Measurements from ENCODE around the gene KRTAP19-6. TPM values are rescaled to one million over a fixed set of nuclear protein-coding genes. Genes with fewer than 3 reads are reported as not detected.
A peak's percentile ranks its signal among the peaks of the same experiment; 100 is the strongest.
"Not testable (repeated sequence)": the region's sequence is repeated elsewhere in the genome, so short reads cannot be mapped to it uniquely, and the experiment has no call there.

KRTAP19-6 gene
- total RNA-seq, 1 donor from 2014 or later, result not detected

DNA sequence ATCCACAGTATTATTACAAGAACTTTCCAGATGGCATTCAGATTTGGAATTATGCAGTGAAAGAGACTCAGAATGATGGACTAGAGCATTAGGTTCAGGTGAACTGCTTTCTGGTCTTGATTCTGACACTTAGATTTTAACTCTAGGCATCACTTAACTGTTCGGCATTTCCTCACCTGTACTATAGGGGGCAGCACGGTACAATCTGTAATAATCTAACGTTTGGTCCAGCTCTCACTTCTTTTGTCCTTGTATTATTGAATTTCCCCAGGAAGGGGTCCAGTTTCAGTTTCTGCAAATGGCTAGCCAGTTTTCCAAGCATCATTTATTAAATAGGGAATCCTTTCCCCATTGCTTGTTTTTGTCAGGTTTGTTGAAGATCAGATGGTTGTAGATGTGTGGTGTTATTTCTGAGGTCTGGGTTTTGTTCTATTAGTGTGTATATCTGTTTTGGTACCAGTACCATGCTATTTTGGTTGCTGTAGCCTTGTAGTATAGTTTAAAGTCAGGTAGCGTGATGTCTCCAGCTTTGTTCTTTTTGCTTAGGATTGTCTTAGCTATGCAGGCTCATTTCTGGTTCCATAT is 36.0 kb downstream of the KRTAP19-6 start:
- DNase-seq (ENCODE audit: extremely low spot score, unreplicated experiment); H3K36me3 Mint-ChIP-seq (ENCODE audit: unreplicated experiment); H3K4me1 Mint-ChIP-seq (ENCODE audit: unreplicated experiment); H3K27me3 Mint-ChIP-seq (ENCODE audit: unreplicated experiment); H3K4me3 Mint-ChIP-seq (ENCODE audit: unreplicated experiment); H3K27ac Mint-ChIP-seq (ENCODE audit: unreplicated experiment): not testable (repeated sequence)
- peaks cover 13% of the 10 kb centered on the region for H3K9me3 Mint-ChIP-seq (ENCODE audit: unreplicated experiment)
- TF ChIP-seq, protein P1, sequence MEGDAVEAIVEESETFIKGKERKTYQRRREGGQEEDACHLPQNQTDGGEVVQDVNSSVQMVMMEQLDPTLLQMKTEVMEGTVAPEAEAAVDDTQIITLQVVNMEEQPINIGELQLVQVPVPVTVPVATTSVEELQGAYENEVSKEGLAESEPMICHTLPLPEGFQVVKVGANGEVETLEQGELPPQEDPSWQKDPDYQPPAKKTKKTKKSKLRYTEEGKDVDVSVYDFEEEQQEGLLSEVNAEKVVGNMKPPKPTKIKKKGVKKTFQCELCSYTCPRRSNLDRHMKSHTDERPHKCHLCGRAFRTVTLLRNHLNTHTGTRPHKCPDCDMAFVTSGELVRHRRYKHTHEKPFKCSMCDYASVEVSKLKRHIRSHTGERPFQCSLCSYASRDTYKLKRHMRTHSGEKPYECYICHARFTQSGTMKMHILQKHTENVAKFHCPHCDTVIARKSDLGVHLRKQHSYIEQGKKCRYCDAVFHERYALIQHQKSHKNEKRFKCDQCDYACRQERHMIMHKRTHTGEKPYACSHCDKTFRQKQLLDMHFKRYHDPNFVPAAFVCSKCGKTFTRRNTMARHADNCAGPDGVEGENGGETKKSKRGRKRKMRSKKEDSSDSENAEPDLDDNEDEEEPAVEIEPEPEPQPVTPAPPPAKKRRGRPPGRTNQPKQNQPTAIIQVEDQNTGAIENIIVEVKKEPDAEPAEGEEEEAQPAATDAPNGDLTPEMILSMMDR (IDR thresholded peaks at IDR 0.05), result peak; percentile 7

DNA sequence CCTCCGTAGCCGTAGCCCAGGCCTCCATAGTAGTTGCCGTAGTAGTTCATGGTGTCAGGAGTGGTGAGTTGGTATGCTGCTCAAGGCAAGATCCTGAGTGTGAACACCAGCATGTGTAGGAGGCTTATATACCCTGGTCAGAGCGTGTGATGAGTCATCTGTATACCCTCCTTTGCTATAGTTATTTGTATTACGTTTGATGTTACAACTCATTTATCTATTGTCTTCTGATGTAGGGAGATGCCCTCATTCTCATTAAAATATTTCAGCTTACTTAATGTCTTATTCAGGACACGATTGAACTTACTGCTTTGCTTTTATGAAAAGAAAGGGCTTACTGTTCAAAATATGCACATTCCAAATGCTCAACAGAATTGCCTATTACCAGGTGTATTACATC is 39.6 kb downstream of the KRTAP19-6 start, which contains the start of gene KRTAP19-5:
KRTAP19-5 (minus strand) TSS at position 101 of the 400 bp plus-strand sequence; CDS start at position 50, 51 bp downstream.
- Mint-ChIP-seq H3K36me3 (ENCODE audit: unreplicated experiment) (no peaks in the 10 kb centered on the region), H3K27ac (ENCODE audit: unreplicated experiment) (no peak within 1 kb of the TSS), H3K4me3 (ENCODE audit: unreplicated experiment) (no peak within 1 kb of the TSS), H3K27me3 (ENCODE audit: unreplicated experiment) (no peaks in the 10 kb centered on the region), H3K4me1 (ENCODE audit: unreplicated experiment) (no peaks in the 10 kb centered on the region), H3K9me3 (ENCODE audit: unreplicated experiment) (peaks cover 5% of the 10 kb centered on the region)
- no peak for DNase-seq (ENCODE audit: extremely low spot score, unreplicated experiment)
- TF ChIP-seq, protein P1 (IDR thresholded peaks at IDR 0.05), result no peak

DNA sequence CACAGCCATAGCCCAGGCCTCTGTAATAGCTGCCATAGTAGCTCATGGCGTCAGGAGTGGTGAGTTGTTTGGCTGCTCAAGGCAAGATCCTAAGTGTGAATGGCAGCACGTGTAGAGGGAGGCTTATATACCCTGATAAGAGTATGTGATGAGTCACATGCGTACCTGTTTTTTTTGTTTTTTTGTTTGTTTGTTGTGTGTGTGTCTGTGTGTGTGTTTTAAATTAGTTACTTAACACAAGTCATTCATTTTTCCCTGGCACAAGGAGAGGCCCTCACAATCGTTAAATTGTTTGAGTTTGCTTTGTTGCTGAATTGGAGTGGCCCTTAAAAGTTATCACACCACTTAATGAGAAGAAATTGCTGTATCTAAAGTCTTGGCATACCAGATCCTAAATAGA is 44.6 kb downstream of the KRTAP19-6 start, which contains the start of gene KRTAP19-4:
KRTAP19-4 (minus strand) TSS at position 101 of the 400 bp plus-strand sequence; CDS start at position 46, 55 bp downstream.
- TF ChIP-seq, protein P1 (IDR thresholded peaks at IDR 0.05), result no peak
- Mint-ChIP-seq H3K9me3 (ENCODE audit: unreplicated experiment) (no peaks in the 10 kb centered on the region), H3K27me3 (ENCODE audit: unreplicated experiment) (no peaks in the 10 kb centered on the region)

DNA sequence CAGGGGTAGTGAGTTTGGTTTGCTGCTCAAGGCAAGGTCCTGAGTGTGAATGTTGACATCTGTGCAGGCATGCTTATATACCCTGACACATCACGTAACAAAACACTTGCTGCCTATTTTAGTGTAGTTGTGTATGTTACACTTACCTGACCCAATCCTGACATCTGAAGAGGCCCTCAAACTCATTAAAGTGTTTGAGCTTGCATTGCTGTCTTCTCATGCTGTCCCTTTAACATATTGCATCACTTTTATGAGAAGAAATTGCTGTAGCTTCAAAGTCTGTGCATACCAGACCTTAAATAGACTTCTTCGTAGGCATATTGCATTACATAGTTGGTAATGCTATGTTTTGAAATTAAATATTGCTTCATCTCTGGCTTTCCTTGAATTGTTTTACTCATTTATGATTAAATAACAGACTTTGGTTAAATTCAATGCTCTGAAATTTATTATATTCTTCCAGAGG is 49.7 kb downstream of the KRTAP19-6 start, which contains the start of gene KRTAP19-3:
KRTAP19-3 (minus strand) TSS at position 51 of the 466 bp plus-strand sequence. CDS start 56 bp downstream, outside the sequence.
- no peaks in the 10 kb centered on the region for H3K4me1 Mint-ChIP-seq (ENCODE audit: unreplicated experiment)
- no peak within 1 kb of the TSS for H3K4me3 Mint-ChIP-seq (ENCODE audit: unreplicated experiment)
- H3K27ac Mint-ChIP-seq (ENCODE audit: unreplicated experiment), result no peak within 1 kb of the TSS
- peaks cover 4% of the 10 kb centered on the region for H3K9me3 Mint-ChIP-seq (ENCODE audit: unreplicated experiment)
- no peak for DNase-seq (ENCODE audit: extremely low spot score, unreplicated experiment)
- H3K36me3 Mint-ChIP-seq (ENCODE audit: unreplicated experiment), result no peaks in the 10 kb centered on the region
- TF ChIP-seq, protein P1 (IDR thresholded peaks at IDR 0.05), result no peak
- H3K27me3 Mint-ChIP-seq (ENCODE audit: unreplicated experiment), result no peaks in the 10 kb centered on the region

More for the DNA sequence above, 44.6 kb downstream of the KRTAP19-6 start, which contains the start of gene KRTAP19-4:
- Mint-ChIP-seq H3K4me3 (ENCODE audit: unreplicated experiment) (no peak within 1 kb of the TSS), H3K4me1 (ENCODE audit: unreplicated experiment) (no peaks in the 10 kb centered on the region), H3K36me3 (ENCODE audit: unreplicated experiment) (no peaks in the 10 kb centered on the region), H3K27ac (ENCODE audit: unreplicated experiment) (no peak within 1 kb of the TSS)
- DNase-seq (ENCODE audit: extremely low spot score, unreplicated experiment), result no peak

Other genes starting within 250 kb of the KRTAP19-6 start
- gene KRTAP26-1, start 221.5 kb downstream of the KRTAP19-6 start, total RNA-seq, result not detected in 2 replicates
- gene KRTAP27-1, start 204.2 kb downstream of the KRTAP19-6 start, total RNA-seq, result not detected in 2 replicates
- not detected in 2 replicates for gene KRTAP23-1, start 193.3 kb downstream of the KRTAP19-6 start, total RNA-seq
- gene KRTAP13-2, start 169.6 kb downstream of the KRTAP19-6 start, total RNA-seq, result not detected in 2 replicates
- gene KRTAP13-1, start 145.8 kb downstream of the KRTAP19-6 start, total RNA-seq, result not detected in 2 replicates
- not detected in 2 replicates for gene KRTAP13-3, start 115.9 kb downstream of the KRTAP19-6 start, total RNA-seq
- not detected in 2 replicates for gene KRTAP13-4, start 111.6 kb downstream of the KRTAP19-6 start, total RNA-seq
- not detected in 2 replicates for gene KRTAP15-1, start 101.6 kb downstream of the KRTAP19-6 start, total RNA-seq
- gene KRTAP19-1, start 61.5 kb downstream of the KRTAP19-6 start, total RNA-seq, result not detected in 2 replicates
- not detected in 2 replicates for gene KRTAP19-2, start 54.4 kb downstream of the KRTAP19-6 start, total RNA-seq
- gene KRTAP19-3, start 49.9 kb downstream of the KRTAP19-6 start, total RNA-seq, result not detected in 2 replicates
- not detected in 2 replicates for gene KRTAP19-4, start 44.7 kb downstream of the KRTAP19-6 start, total RNA-seq
- gene KRTAP19-5, start 39.7 kb downstream of the KRTAP19-6 start, total RNA-seq, result not detected in 2 replicates
- not detected in 2 replicates for gene KRTAP19-7, start 19.4 kb upstream of the KRTAP19-6 start, total RNA-seq
- not detected in 2 replicates for gene KRTAP22-2, start 48.5 kb upstream of the KRTAP19-6 start, total RNA-seq
- gene KRTAP6-3, start 50.6 kb upstream of the KRTAP19-6 start, total RNA-seq, result not detected in 2 replicates
- gene KRTAP6-2, start 57.0 kb upstream of the KRTAP19-6 start, total RNA-seq, result not detected in 2 replicates
- not detected in 2 replicates for gene KRTAP22-1, start 59.2 kb upstream of the KRTAP19-6 start, total RNA-seq
- gene KRTAP6-1, start 72.1 kb upstream of the KRTAP19-6 start, total RNA-seq, result not detected in 2 replicates
- not detected in 2 replicates for gene KRTAP20-1, start 74.6 kb upstream of the KRTAP19-6 start, total RNA-seq
- gene KRTAP20-4, start 78.8 kb upstream of the KRTAP19-6 start, total RNA-seq, result not detected in 2 replicates
- gene KRTAP20-2, start 93.3 kb upstream of the KRTAP19-6 start, total RNA-seq, result not detected in 2 replicates
- gene KRTAP20-3, start 101.0 kb upstream of the KRTAP19-6 start, total RNA-seq, result not detected in 2 replicates
- not detected in 2 replicates for gene KRTAP21-3, start 176.9 kb upstream of the KRTAP19-6 start, total RNA-seq
- not detected in 2 replicates for gene KRTAP21-2, start 205.4 kb upstream of the KRTAP19-6 start, total RNA-seq
- not detected in 2 replicates for gene KRTAP21-1, start 213.6 kb upstream of the KRTAP19-6 start, total RNA-seq

Measured in osteocyte (in vitro differentiated cells).